IPS DF 4.7 (cell line): ENCODE data around the gene RCL1.

Experiments
- DNase-seq: peaks from one replicate; pipeline ENCODE4 v3.0.0-alpha.2; 2013; ENCODE audit warnings: low spot score; ENCODE audit errors: extremely low read depth

Gene RCL1

GRCh38 chr9:4810565-4810964, 17.8 kb downstream of the RCL1 start:
- no peak for DNase-seq

DNA sequence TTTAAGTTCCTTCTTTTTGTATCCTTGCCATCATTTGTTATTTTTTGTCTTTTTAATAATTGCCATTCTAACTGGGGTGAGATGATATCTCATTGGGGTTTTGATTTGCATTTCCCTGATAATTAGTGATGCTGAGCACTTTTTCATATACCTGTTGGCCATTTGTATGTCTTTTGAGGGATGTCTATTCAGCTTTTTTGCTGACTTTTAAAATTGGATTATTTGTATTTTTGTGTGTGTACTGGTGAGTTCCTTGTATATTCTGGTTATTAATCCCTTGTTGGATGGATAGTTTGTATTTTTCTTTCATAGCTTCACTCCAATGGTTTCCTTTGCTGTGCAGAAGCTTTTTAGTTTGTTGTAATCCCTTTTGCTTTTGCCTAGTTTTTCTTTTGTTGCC, 19.1 kb downstream of the RCL1 start:
- no peak for DNase-seq

DNA sequence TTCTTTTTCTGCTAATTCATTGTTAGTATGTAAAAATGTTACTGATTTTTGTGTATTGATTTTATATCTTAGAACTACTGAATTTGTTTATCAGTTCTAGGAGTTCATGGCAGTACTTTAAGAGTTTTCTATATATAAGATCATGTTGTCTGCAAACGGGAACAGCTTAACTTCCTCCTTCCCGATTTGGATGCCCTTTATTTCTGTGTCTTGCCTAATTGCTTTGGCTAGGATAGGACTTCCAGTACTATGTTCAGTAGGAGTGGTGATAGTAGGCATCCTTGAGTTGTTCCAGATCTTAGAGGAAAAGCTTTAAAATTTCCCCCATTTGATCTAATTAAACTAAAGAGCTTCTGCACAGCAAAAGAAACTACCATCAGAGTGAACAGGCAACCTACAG, 20.1 kb downstream of the RCL1 start:
- DNase-seq = no peak

DNA sequence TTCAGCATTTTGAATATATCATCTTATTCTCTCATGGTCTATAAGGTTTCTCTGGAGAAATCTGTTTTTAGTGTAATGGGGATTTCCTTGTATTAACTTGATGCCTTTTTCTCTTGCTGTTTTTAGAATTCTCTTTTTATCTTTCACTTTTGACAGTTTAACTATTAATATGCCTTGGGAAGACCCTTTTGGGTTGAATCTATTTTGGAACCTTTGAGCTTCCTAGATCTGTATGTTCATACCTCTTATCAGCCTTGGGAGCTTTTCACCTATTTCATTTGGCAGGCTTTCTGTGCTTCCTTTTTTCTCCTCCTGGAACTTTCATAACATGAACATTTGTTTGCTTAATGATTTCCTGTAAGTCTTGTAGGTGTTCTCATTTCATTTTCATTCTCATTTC, 22.2 kb downstream of the RCL1 start:
- no peak for DNase-seq

DNA sequence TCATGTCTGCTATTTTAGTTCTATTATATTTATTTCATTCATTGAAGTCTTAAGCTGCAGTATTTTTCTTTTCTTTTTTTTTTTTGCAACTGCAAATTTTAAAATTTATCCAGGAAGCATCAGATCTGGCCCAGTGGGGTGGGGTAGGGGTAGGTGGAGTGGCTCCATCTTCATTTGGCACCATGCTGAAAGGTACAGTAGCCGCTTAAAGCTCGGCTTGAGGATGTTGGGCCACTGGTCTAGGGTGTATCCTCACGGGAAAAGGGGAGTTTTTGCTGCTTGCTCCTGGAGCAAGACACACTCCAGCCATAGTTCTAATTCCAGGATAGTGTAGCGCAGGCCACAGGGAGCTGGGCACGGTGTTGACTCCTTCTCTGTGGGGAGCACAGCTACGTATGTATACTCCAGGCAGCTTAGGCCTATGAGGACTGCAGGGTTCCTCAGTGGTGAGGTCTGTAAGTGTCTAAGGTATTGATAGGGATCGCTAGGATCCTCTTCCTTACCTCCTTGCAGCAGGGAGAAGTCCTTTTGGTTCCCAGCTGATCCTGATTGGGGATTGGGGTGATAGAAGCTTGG, 22.7 kb downstream of the RCL1 start:
- DNase-seq = no peak

DNA sequence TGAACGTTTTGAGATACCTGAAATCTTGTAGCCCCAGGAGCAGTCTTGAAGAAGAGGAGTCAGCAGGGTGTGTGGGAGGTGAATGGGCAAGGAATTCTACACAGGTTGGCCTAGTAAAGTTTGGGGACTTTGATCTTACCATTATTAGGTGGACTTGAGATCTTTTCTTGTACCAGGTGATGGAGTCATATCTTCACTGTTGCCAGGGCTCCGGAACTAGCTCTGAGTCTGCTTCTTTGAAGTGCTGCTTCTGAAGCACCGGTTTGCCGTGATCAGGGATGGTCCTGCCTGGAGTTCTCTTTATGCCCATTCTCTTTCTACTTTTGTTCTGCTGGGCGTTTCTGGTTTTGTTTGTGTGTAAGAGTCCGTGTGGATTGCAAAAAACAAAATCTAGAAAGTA, 27.4 kb downstream of the RCL1 start:
- no peak for DNase-seq

- DNase-seq = no peak
Observed at GRCh38 chr9:4821133-4821532, 28.4 kb downstream of the RCL1 start.

GRCh38 chr9:4822057-4822456, 29.3 kb downstream of the RCL1 start:
- DNase-seq = no peak

GRCh38 chr9:4826417-4827166, 33.8 kb downstream of the RCL1 start:
- no peak for DNase-seq

DNA sequence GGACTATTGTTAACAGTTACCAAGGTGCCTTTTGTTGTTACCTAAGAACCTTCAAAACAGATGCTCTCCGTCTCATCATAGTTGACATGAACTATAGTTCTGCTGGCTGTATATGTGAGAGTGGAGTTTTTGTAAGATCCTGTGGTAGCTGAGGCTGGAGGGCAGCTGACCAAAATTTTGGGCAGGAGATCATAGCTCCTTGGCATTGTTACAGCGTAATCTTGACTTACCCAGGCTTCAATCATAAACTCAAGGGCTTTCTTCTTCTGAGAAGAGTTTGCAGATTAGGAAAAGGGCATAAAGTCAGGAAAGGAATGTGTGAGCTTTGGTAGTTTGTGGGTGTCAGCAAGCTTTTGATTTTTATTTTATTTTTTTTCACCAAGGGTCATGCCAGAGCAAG, 34.5 kb downstream of the RCL1 start:
- DNase-seq = no peak

GRCh38 chr9:4828761-4829160, 36.0 kb downstream of the RCL1 start:
- DNase-seq = no peak

DNA sequence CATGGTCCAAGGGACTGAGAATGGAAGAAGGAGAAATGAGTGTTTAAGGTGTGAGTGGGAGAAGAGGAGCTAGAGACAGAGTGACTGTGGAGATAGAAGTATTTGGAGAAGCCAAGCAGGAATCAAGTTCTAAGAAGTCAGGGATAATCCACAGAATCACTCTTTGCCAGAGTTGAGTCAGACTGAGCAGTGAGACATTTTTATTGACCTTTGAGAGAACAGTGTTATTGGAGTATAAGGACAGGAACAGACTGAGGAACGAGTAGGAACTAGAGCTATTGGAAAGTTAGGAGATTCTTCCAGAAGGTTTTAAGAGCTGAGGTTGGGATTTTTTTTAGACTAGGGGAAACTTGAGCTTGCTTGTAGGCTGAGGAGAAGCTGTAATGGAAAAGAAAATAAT, 37.2 kb downstream of the RCL1 start:
- DNase-seq = no peak

GRCh38 chr9:4830699-4831098, 38.0 kb downstream of the RCL1 start:
- DNase-seq = no peak

GRCh38 chr9:4831119-4831518, 38.4 kb downstream of the RCL1 start:
- no peak for DNase-seq

DNA sequence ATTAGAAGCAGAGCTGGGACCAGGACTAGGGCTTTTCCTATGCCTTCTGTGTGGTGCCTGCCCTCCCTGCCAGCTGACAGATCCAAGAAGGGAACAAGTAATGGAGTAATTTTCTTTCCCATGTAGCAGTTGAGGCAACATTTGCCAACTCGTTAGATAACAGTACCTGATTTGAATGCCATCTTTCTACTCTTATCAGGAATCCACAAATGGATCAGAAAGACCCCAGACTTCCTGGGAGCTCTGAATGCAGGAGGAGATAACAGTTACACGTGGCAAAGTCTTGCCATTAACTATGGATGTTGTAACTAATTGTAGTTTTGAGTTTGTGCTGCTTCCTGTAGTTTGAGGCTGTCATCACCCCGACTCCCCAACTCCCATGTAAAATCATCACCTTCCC, 39.2 kb downstream of the RCL1 start:
- no peak for DNase-seq

GRCh38 chr9:4832786-4833579, 40.2 kb downstream of the RCL1 start:
- no peak for DNase-seq

DNA sequence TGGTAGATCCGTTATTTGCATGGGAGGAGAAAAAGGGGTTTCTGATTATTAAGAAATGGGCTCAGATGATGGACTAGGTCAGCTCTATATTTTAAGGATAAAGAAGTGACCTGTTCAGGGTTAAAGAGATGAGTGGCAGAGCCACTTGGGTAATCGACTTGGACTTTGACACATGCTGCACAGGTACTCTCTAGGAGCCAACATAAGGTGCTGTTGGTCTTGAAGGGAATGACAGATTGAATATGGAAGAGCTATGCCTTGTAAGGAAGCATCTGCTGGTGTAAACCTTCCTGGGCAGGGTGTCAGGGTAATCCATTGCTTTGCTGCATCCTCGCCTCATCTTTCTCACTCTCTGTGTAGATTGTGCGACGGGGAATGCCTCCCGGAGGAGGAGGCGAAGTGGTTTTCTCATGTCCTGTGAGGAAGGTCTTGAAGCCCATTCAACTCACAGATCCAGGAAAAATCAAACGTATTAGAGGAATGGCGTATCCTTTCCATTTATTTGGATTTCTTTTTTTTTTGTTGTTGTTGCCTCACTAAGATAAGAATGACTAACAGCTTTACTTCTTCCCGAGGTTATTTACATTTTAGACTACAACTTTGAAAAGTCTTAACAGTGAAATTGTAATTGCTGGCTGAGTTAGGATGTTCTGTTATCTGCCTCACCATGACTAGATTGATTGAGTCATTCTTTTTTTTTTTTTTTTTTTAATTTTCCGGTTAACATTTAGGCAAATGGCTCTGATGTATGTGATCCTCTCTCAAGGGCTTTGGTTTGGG, 41.2 kb downstream of the RCL1 start:
- DNase-seq = no peak

GRCh38 chr9:4836676-4837075, 43.9 kb downstream of the RCL1 start:
- no peak for DNase-seq

GRCh38 chr9:4837261-4838188, 44.8 kb downstream of the RCL1 start:
- no peak for DNase-seq

DNA sequence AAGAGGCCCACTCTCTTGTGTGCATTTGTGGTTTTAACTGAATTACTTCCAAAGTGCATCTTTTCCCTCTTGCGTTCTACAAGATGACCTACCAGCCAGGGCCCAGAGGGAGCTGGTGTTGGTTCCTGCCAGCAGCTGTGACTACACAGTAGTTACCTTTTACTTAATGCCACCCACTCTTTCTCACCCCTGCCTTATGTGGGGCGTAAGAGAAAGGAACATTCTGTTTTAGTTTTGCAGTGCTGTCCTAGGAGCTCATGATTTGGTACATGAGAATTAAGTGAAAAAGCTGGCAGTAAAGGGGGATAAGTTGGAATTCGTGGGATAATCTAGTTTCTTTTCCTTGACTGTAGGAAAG, 45.4 kb downstream of the RCL1 start:
- no peak for DNase-seq

DNA sequence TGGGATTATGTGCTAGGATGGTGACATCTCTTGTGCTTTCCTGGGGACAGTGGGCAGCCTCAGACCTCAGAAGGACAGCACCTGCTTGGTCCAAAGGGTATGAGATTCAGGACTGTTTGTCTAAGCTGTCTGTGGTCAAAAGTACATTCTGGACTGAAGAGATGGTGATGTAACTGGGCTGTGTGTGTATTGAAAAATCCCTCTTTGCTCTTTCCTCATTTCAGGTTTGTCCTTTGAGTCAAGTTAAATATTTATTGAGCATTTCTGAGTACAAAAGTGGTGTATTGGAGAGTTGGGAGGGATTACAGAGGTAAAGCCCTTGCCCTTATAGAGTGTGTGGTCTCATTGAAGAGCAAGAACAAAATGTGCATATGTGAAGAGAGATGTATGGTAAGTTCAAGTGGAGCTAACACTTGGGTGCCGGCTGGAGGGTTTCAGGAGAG, 46.7 kb downstream of the RCL1 start:
- DNase-seq = no peak
